HEK293T (cell line): ENCODE data around the gene KCND2.

Source experiments
- BHLHE40 ChIP-seq: fragments of 450-650 bp; IDR thresholded peaks from 2 replicates; pipeline ENCODE4 v1.6.1; 2016; ENCODE audit warnings: mild to moderate bottlenecking, moderate library complexity, borderline replicate concordance
- CTBP1 ChIP-seq: fragments of 450-650 bp; IDR thresholded peaks from 2 replicates; pipeline ENCODE4 v1.6.1; 2016; ENCODE audit warnings: borderline replicate concordance
- ELF4 ChIP-seq: fragments of 450-650 bp; IDR thresholded peaks from 2 replicates; pipeline ENCODE4 v1.6.1; 2017; ENCODE audit warnings: antibody characterized with exemption
- FOXA1 ChIP-seq: fragments of 450-650 bp; IDR thresholded peaks from 2 replicates; pipeline ENCODE4 v1.6.1; 2016; ENCODE audit warnings: mild to moderate bottlenecking
- FOXM1 ChIP-seq: fragments of 450-650 bp; IDR thresholded peaks from 2 replicates; pipeline ENCODE4 v1.6.1; 2017; ENCODE audit warnings: mild to moderate bottlenecking, borderline replicate concordance
- HDGF ChIP-seq: fragments of 450-650 bp; IDR thresholded peaks from 2 replicates; pipeline ENCODE4 v1.6.1; 2017; ENCODE audit warnings: antibody characterized with exemption, borderline replicate concordance
- NFRKB ChIP-seq: fragments of 450-650 bp; IDR thresholded peaks from 2 replicates; pipeline ENCODE4 v1.6.1; 2016; ENCODE audit warnings: mild to moderate bottlenecking, moderate library complexity
- SUZ12 ChIP-seq: fragments of 450-650 bp; IDR thresholded peaks from 2 replicates; pipeline ENCODE4 v1.6.1; 2016; ENCODE audit warnings: mild to moderate bottlenecking
- TARDBP ChIP-seq: fragments of 450-650 bp; IDR thresholded peaks from 2 replicates; pipeline ENCODE4 v1.6.1; 2016
- ZNF384 ChIP-seq: fragments of 450-650 bp; IDR thresholded peaks from 2 replicates; pipeline ENCODE4 v1.6.1; 2016

DNA sequence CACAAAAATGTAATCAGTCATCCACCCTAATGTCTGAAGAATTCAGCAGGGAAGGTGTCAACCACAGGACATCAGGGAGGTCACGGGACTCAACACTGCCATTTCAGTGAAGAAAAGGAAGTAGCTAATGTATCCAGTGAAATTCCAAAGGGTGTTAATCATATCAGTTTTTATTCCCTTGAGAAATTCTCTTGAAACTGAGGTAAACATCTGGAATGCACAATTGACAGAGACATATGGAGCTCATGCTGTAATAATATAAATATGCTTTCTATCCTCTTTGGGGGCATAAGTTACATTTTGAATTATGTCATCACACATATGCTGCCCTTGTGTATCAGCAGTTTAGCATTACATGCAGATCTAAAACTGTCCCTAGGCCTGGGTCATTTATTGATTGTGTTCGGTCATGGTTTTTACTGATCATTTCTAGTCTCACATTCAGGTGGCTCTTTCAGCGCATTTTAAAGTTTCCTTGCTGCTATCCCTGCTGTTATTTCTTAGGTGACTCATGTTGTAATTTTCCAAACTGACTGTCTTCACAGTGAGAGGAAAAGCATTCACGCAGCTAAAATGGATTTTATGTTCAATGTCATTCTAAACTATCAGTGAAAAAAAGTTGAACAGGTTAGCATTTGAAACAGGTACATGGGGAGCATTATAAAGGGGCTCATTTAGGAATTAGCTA lies 311.1 kb downstream of the KCND2 start:
- TF ChIP-seq FOXA1 = no peak
- no peak for TF ChIP-seq HDGF
- TF ChIP-seq BHLHE40 = no peak
- no peak for TF ChIP-seq TARDBP
- no peak for TF ChIP-seq FOXM1
- no peak for TF ChIP-seq NFRKB
- no peak for TF ChIP-seq ZNF384
- TF ChIP-seq CTBP1 = no peak
- no peak for TF ChIP-seq ELF4
- TF ChIP-seq SUZ12 = no peak
